B cell (primary cell): Measurements from ENCODE around the gene SYNE1. TPM values are rescaled to one million over a fixed set of nuclear protein-coding genes. Genes with fewer than 3 reads are reported as not detected.

Source experiments
- ATAC-seq: fragments of 200-7000 bp; cut with Tn5 transposase; one replicate; pipeline ENCODE4 v1.10.0; 2021; ENCODE audit warnings: low read depth, mild to moderate bottlenecking, moderate number of reproducible peaks, moderate library complexity
- CTCF ChIA-PET: fragments of 350-600 bp; sonication (Branson Sonifier 250); formaldehyde crosslinking; loops from one replicate; lab custom pipeline; 2021; ENCODE audit warnings: antibody characterized with exemption, inconsistent platforms; lab: Charles Lee
- POLR2A ChIA-PET: fragments of 350-600 bp; sonication (Branson Sonifier 250); formaldehyde crosslinking; loops from one replicate; lab custom pipeline; 2021; ENCODE audit warnings: antibody characterized with exemption; lab: Charles Lee
- DNase-seq: peaks from one replicate; pipeline ENCODE4 v3.0.0; 2013
- H2AFZ ChIP-seq: 2 replicates; pipeline ENCODE4 v1.6.1; 2012; ENCODE audit warnings: mild to moderate bottlenecking, low read depth, low read length; ENCODE audit not compliant: insufficient read depth, poor library complexity, severe bottlenecking
- H3K27ac ChIP-seq, 2 donors: 1 replicate in 1 of 2; 2 replicates in 1 of 2; pipeline ENCODE4 v1.5.1; 2012 to 2013; ENCODE audit warnings: low read length in 2 of 2, mild to moderate bottlenecking in 2 of 2, moderate library complexity in 1 of 2
- H3K27me3 ChIP-seq, 4 experiments: fragments of 200-600 bp in 1 of 4; sonication (generic) in 1 of 4; replicated peaks in 1 of 4; 1 replicate in 2 of 4; 2 replicates in 2 of 4; pipeline versions ENCODE4 v1.6.1 to v1.7.0; 2013 to 2016; ENCODE audit warnings: low read length in 3 of 4, mild to moderate bottlenecking in 2 of 4, mixed read lengths in 1 of 4, moderate library complexity in 1 of 4; ENCODE audit not compliant: insufficient read depth in 4 of 4, control insufficient read depth in 3 of 4; ENCODE audit errors: control extremely low read depth in 1 of 4
- H3K36me3 ChIP-seq, 2 experiments: replicated peaks in 1 of 2; 1 replicate in 1 of 2; 2 replicates in 1 of 2; pipeline versions ENCODE4 v1.6.1 to v1.7.1; 2013; ENCODE audit warnings: low read length in 1 of 2; ENCODE audit not compliant: insufficient read depth in 2 of 2, control insufficient read depth in 1 of 2; ENCODE audit errors: control extremely low read depth in 1 of 2, extremely low read depth in 1 of 2
- H3K4me1 ChIP-seq, 2 donors: fragments of 200-600 bp in 1 of 2; sonication (generic) in 1 of 2; 1 replicate in 1 of 2; 2 replicates in 1 of 2; pipeline versions ENCODE4 v1.5.1 to v1.6.1; 2013 to 2017; ENCODE audit warnings: low read length in 2 of 2; ENCODE audit not compliant: control insufficient read depth in 2 of 2, insufficient read depth in 2 of 2
- H3K4me2 ChIP-seq: replicated peaks from 2 replicates; pipeline ENCODE3; 2012; ENCODE audit warnings: mild to moderate bottlenecking, low read depth, low read length; ENCODE audit not compliant: poor library complexity, severe bottlenecking
- H3K4me3 ChIP-seq, 5 experiments: fragments of 200-600 bp in 1 of 5; sonication (generic) in 1 of 5; 1 replicate in 3 of 5; 2 replicates in 2 of 5; pipeline versions ENCODE4 v1.5.1 to v1.7.0; 2011 to 2016; ENCODE audit warnings: low read length in 4 of 5, mild to moderate bottlenecking in 4 of 5, low read depth in 2 of 5, control low read depth in 1 of 5, moderate library complexity in 1 of 5; ENCODE audit not compliant: insufficient read depth in 1 of 5; ENCODE audit errors: control extremely low read depth in 1 of 5, extremely low read depth in 1 of 5
- H3K79me2 ChIP-seq: fragments of 200-600 bp; sonication (generic); one replicate; pipeline ENCODE4 v1.6.0; 2016; ENCODE audit warnings: low read length; ENCODE audit not compliant: control insufficient read depth, insufficient read depth
- H3K9ac ChIP-seq: fragments of 200-600 bp; sonication (generic); 2 replicates; pipeline ENCODE4 v1.6.1; 2017; ENCODE audit warnings: mild to moderate bottlenecking, low read length, moderate library complexity
- H3K9me3 ChIP-seq, 3 donors: one replicate each; pipeline versions ENCODE4 v1.6.1 to v1.7.1; 2013; ENCODE audit warnings: low read length in 2 of 3; ENCODE audit not compliant: control insufficient read depth in 2 of 3, insufficient read depth in 1 of 3; ENCODE audit errors: control extremely low read depth in 1 of 3
- H4K20me1 ChIP-seq: 2 replicates; pipeline ENCODE4 v1.6.0; 2012; ENCODE audit warnings: mild to moderate bottlenecking, low read length; ENCODE audit not compliant: insufficient read depth, control insufficient read depth, poor library complexity, severe bottlenecking
- H3K27ac Mint-ChIP-seq: one replicate; pipeline ENCODE4 v1.8.0; 2021; ENCODE audit warnings: mixed read lengths
- H3K27me3 Mint-ChIP-seq: one replicate; pipeline ENCODE4 v1.8.0; 2021; ENCODE audit warnings: mixed read lengths
- H3K4me1 Mint-ChIP-seq: one replicate; pipeline ENCODE4 v1.8.0; 2021; ENCODE audit warnings: mixed read lengths
- H3K4me3 Mint-ChIP-seq: one replicate; pipeline ENCODE4 v1.8.0; 2021; ENCODE audit warnings: mixed read lengths
- H3K9me3 Mint-ChIP-seq: one replicate; pipeline ENCODE4 v1.8.0; 2022; ENCODE audit warnings: mixed read lengths; ENCODE audit not compliant: insufficient read depth
- CTCF ChIP-seq: fragments of 200-600 bp; IDR thresholded peaks from one replicate; pipeline ENCODE4 v1.8.0; 2022; ENCODE audit warnings: antibody characterized with exemption, mild to moderate bottlenecking
- EZH2 ChIP-seq: IDR thresholded peaks from 2 replicates; pipeline ENCODE4 v1.6.1; 2012; ENCODE audit warnings: borderline replicate concordance, low read depth, mild to moderate bottlenecking, moderate library complexity, low read length; ENCODE audit not compliant: insufficient read depth, poor library complexity, severe bottlenecking
- WGBS: methylation state at CpG from one replicate; pipeline ENCODE4 v1.1.5; 2013; ENCODE audit warnings: missing lambda C conversion rate; ENCODE audit not compliant: insufficient coverage; 5-methylcytosine and 5-hydroxymethylcytosine counted together
- intact Hi-C: fragments of 100-400 bp; cut with micrococcal nuclease; formaldehyde crosslinking; loops from one replicate; pipeline ENCODE4 v1.10.0; 2022
- polyA plus RNA-seq: library from polyadenylated mRNA; depleted of rRNA; stranded (reverse); fragments of >200 nt; gene quantifications from 2 replicates; pipeline ENCODE4 v1.2.3, GENCODE V29; 2012
- total RNA-seq, 2 donors: library from RNA; stranded (reverse); fragments of 120-200 nt in 1 of 2; gene quantifications; 1 replicate in 1 of 2; 2 replicates in 1 of 2; pipeline versions ENCODE4 v1.2.3 to v1.2.4, GENCODE V29; 2013 to 2022

Gene SYNE1
- total and polyA plus RNA-seq, 2 donors (not counting 1 experiment from before 2014, with no cell fraction given), result 49.2 to 108 TPM

DNA sequence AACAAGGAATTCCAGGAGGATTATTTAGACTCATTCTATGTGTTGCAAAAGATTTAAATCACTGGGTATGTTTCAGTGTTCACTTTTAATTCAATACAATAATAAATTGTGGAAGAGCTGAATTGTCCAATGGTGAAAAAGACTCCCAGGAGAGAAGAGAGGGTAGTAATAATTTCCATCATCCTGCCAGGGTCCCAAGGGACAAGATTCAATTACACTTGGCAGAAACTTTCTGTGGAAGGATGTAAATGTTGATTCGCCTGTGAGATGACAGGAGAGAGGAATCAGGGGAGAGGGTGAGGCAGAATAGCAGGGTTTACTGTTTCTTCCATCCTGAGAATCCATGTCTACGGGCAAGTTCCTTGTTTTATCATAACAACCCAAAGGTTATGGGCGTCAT is 487.0 kb downstream of the SYNE1 start:
- Histone ChIP-seq H4K20me1 (no peaks in the 10 kb centered on the region), H3K4me1 (no peaks in the 10 kb centered on the region), H3K9ac (no peak overlapping the region), H3K36me3 (peaks cover 14 to 93% of the 10 kb centered on the region in 2 experiments), H3K27me3 (no peaks in the 10 kb centered on the region), H3K79me2 (no peaks in the 10 kb centered on the region), H3K27ac (no peak overlapping the region), H3K4me2 (no peak overlapping the region), H3K4me3 (no peak overlapping the region), H3K9me3 (no peaks in the 10 kb centered on the region), H2AFZ (no peak overlapping the region)
- Mint-ChIP-seq H3K4me3 (no peak overlapping the region), H3K27ac (peak overlapping the region; percentile 13), H3K4me1 (no peaks in the 10 kb centered on the region), H3K27me3 (no peaks in the 10 kb centered on the region), H3K9me3 (no peaks in the 10 kb centered on the region)
- POLR2A ChIA-PET, result no interaction called here
- ATAC-seq (no peak), DNase-seq (no peak)
- CTCF ChIA-PET, result no interaction called here
- no CpG with 5 or more reads among the region's 3 CpGs for WGBS
- intact Hi-C loops, result no loop called here
- TF ChIP-seq CTCF (no peak), EZH2 (no peak)

- ChIA-PET CTCF (interaction anchor here (0.6 kb wide), 1 partner anchor 120 kb away, joined by 3 read pairs; no protein-coding TSS in a partner anchor), POLR2A (no interaction called here)
- WGBS, result no CpG with 5 or more reads among the region's 1 CpG
- intact Hi-C loops, result no loop called here
- DNase-seq (no peak), ATAC-seq (no peak)
- Histone ChIP-seq H3K27me3 (no peaks in the 10 kb centered on the region), H3K9ac (no peak overlapping the region), H3K9me3 (no peaks in the 10 kb centered on the region), H3K79me2 (no peaks in the 10 kb centered on the region), H2AFZ (no peak overlapping the region), H3K27ac (no peak overlapping the region), H3K4me1 (no peaks in the 10 kb centered on the region), H4K20me1 (no peaks in the 10 kb centered on the region), H3K4me3 (no peak overlapping the region), H3K4me2 (no peak overlapping the region), H3K36me3 (peaks cover 12 to 94% of the 10 kb centered on the region in 2 experiments)
- TF ChIP-seq EZH2 (no peak), CTCF (no peak)
- Mint-ChIP-seq H3K27me3 (no peaks in the 10 kb centered on the region), H3K4me3 (no peak overlapping the region), H3K9me3 (no peaks in the 10 kb centered on the region), H3K27ac (no peak overlapping the region), H3K4me1 (no peaks in the 10 kb centered on the region)
These were observed 488.8 kb downstream of the SYNE1 start for GRCh38 chr6:152148412-152148811.
